ENCODE measurements around the gene FIGN. TPM values are rescaled to one million over a fixed set of nuclear protein-coding genes. Genes with fewer than 3 reads are reported as not detected.

The FIGN gene
- total and polyA plus RNA-seq, 2 of the 8 experiments (the other 6 are each of a cell fraction or from before 2014, with no cell fraction given), result 5.0 to 22.8 TPM

DNA sequence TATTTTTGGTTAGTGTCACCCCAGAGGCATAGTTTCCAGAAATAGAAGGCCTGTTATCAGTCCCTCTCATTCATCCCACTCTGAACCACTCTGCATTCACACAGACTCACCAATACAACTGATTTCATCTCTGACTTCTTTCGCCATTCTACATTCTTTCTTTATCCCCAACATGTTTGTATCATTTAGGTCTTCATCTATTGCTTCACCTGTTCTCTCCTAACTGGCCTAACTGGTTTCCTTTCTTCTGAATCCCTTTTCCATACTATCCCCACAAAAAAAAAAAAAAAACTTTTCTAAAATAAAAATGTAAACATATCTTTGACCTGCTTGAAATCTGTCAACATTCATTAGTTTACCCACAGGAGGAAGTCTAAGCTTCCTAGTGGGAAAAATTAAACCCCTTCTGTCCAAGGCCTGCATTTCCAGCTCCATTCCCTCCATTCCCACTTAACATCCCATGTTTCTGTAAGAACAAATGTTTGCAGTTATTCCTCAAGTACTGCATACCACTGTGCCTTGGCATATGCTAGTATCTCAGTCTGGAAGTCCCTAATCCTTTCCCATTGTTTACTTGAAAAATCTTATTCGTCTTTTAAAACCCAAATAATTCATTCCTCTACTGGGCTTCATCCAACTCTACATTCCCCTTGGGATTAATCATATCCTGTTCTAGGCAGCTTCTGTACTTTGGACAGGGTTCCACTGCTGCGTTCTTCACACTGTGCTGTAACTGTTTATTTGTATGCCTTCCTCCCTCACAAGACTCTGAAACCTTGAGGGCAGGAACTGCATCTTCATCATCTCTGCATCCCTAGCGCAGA, 68.5 kb downstream of the FIGN start (continued):
- TF ChIP-seq, protein P1, sequence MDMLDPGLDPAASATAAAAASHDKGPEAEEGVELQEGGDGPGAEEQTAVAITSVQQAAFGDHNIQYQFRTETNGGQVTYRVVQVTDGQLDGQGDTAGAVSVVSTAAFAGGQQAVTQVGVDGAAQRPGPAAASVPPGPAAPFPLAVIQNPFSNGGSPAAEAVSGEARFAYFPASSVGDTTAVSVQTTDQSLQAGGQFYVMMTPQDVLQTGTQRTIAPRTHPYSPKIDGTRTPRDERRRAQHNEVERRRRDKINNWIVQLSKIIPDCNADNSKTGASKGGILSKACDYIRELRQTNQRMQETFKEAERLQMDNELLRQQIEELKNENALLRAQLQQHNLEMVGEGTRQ (IDR thresholded peaks at IDR 0.05; ENCODE audit: low read length), result no peak
- TF ChIP-seq JUN (IDR thresholded peaks at IDR 0.05; ENCODE audit: low read depth, low read length), result no peak
- TF ChIP-seq CTBP2 (IDR thresholded peaks at IDR 0.05; ENCODE audit: borderline replicate concordance, insufficient read depth, insufficient read length, low read length), result no peak
- TF ChIP-seq YY1 (IDR thresholded peaks at IDR 0.05; ENCODE audit: low read depth, low read length), result no peak
- no peak for TF ChIP-seq CREB1 (IDR thresholded peaks at IDR 0.05)

All from H1 (cell line).